AG09319 (cell line): Measurements from ENCODE around the gene CHST5.
"Not testable (repeated sequence)": the region's sequence is repeated elsewhere in the genome, so short reads cannot be mapped to it uniquely, and the experiment has no call there.

Experiments
- DNase-seq: peaks from one replicate; pipeline ENCODE4 v3.0.0-alpha.2; 2010; ENCODE audit warnings: low read depth; ENCODE audit errors: extremely low read depth
- TF ChIP-seq, protein P1 (sequence below): IDR thresholded peaks from 2 replicates; pipeline ENCODE4 v1.5.1; 2011; ENCODE audit warnings: low read depth, mild to moderate bottlenecking, inconsistent platforms, low read length, moderate library complexity

Gene CHST5

DNA sequence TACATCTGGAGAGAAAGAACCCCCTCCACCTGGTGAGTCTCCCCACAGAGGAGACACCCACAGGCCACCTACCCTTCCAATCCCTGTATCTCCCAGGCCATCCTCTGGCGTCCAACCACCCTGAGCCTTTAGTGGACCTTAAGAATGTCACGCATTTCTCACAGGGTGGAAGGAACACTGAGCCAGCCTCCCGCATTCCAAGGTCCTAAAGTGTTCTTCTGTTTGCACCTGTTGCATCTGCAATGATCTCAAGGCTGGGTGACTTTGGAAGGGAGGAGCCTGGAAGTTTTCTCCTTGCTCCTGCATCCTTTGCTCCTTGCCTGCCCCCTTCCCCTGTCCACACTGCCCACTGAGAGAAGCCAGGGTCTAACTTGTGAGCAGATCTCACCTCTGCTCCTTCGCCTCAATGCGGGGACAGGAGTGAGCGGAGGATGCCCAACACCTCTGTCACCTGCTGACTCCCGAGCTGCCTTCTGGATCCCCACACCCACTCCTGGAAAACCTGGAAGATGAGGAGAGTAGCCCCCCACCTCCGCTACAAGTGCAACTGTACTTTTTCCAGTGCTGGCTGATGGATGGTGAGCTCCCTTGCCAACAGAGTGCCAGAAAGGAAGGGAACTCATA, 3.7 kb downstream of the CHST5 start:
- TF ChIP-seq, protein P1, sequence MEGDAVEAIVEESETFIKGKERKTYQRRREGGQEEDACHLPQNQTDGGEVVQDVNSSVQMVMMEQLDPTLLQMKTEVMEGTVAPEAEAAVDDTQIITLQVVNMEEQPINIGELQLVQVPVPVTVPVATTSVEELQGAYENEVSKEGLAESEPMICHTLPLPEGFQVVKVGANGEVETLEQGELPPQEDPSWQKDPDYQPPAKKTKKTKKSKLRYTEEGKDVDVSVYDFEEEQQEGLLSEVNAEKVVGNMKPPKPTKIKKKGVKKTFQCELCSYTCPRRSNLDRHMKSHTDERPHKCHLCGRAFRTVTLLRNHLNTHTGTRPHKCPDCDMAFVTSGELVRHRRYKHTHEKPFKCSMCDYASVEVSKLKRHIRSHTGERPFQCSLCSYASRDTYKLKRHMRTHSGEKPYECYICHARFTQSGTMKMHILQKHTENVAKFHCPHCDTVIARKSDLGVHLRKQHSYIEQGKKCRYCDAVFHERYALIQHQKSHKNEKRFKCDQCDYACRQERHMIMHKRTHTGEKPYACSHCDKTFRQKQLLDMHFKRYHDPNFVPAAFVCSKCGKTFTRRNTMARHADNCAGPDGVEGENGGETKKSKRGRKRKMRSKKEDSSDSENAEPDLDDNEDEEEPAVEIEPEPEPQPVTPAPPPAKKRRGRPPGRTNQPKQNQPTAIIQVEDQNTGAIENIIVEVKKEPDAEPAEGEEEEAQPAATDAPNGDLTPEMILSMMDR = no peak
- DNase-seq = no peak

DNA sequence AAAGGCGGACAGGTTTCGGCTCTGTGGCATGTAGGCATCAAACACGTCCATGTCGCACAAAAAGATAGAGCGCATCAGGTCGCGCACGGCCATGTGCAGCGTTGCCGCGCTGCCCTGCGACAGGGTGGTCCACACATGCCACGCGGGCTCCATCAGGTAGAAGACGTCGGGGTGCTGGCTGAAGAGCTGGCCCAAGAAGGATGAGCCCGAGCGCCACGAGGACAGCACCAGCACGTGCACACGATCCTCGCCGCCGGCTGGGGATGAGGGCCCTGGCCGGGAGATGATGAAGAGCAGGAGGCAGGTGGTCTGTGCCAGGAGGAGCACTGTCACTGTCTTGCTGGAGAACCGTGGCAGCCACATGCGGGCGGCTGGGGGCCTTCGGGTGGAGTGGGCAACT, 5.9 kb downstream of the CHST5 start:
- no peak for DNase-seq

DNA sequence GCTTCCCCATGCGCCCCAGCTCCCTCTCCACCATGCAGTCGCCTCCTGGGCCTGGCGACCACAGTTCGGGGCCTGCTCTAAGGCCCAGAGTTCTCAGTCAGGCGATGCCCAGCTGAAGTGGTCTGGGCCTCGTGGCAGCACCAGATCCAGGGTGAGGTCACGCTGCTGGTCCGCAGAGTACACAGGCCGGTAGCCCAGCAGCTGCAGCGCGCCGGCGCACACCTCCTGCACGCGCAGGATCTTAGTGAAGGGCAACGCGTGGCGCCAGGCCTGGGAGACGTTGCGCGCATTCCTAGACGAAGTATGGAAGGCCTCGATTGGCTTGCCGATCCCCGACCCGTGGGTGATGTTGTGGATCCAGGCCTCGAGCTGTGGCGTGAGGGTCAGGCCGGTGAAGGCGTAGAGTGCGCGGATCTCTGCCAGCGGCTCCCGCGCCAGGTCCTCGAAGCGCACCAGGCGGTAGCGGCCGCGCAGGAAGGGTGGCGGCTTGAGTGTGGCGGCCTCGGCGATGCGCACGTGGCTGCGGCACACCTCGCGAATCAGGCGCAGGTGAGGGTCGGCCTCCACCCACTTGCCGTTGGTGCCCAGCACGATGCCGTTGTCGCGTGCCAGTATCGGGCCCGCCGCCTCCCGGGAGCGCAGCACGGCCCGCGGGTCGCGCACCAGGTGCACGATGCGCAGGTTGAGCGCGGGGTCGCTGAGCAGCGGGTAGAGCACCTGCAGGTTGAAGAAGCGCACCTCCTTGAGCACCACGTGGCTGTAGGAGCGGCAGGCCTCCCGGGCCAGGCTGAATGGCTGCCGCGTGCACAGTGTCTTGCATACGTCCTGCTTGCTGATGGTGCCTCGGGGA, 6.6 kb downstream of the CHST5 start:
- DNase-seq = no peak
- TF ChIP-seq, protein P1 = no peak

More for the DNA sequence above, 5.9 kb downstream of the CHST5 start:
- TF ChIP-seq, protein P1 = no peak

DNA sequence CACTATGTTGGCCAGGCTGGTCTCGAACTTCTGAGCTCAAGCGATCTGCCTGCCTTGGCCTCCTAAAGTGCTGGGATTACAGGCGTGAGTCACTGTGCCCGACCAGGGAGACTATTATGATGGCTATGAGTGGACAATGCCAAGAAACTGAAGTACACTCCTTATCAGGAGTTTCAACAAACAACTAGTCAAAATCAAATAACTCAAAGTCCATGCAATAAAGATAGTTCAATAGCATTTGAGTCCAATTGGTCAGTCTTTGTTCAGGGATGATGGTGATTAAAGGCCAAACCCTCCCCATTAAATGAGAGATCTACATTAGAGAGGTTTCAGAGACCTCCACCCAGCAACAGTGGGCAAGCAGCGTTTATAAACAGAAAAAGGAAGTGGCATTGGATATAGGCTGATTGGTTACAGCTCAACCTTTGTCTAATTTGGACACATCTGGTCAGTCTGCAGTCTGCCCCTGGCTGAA, 8.0 kb downstream of the CHST5 start:
- DNase-seq = no peak
- TF ChIP-seq, protein P1 = no peak

DNA sequence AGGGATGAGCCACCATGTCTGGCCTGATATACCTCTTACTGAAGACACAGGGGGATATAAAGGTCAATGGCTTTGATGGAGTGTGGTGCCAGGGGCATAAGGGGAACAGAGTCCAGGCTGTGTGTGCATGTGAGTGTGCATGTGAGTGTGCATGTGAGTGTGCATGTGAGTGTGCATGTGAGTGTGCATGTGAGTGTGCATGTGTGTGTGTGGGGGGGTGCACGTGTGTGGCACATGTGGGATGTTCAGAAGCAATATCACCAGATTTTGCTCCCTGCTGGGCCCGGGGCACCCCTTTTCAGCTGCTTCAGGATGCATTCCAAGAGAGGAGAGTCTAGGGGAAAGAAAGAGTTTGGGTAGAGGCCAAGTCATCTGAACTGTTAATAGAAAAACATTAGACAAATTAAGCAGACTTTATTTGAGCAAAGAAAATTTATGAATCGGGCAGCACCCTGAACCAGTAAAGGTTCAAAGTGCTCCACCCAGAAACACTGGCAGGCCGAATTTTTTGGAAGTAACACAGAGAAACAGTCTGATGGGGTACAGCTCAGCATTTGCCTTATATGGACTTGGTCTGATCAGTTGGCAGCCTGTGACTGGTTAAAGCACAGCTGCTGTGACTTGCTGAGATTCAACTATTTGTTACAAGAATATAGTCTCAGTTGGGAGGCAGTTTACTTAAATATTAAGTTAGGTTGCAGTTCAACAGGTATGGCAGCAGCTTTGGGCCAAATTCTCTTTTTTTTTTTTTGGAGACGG, 9.7 kb downstream of the CHST5 start:
- no peak for DNase-seq
- TF ChIP-seq, protein P1 = no peak

DNA sequence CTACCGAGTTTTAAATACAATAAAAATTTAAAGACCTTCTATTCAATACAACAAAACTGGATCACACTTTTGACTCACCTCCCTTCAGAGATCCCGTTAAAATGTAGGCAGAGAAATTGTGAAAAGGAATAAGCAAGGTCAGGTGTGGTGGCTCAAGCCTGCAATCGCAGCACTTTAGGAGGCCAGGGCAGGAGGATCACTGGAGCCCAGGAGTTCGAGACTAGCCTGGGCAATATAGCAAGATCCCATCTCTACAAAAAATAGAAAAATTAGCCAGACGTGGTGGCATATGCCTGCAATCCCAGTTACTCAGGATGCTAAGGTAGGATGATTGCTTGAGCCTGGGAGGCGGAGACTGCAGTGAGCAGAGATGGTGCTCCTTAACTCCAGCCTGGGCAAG, 16.7 kb downstream of the CHST5 start:
- TF ChIP-seq, protein P1 = no peak
- no peak for DNase-seq

DNA sequence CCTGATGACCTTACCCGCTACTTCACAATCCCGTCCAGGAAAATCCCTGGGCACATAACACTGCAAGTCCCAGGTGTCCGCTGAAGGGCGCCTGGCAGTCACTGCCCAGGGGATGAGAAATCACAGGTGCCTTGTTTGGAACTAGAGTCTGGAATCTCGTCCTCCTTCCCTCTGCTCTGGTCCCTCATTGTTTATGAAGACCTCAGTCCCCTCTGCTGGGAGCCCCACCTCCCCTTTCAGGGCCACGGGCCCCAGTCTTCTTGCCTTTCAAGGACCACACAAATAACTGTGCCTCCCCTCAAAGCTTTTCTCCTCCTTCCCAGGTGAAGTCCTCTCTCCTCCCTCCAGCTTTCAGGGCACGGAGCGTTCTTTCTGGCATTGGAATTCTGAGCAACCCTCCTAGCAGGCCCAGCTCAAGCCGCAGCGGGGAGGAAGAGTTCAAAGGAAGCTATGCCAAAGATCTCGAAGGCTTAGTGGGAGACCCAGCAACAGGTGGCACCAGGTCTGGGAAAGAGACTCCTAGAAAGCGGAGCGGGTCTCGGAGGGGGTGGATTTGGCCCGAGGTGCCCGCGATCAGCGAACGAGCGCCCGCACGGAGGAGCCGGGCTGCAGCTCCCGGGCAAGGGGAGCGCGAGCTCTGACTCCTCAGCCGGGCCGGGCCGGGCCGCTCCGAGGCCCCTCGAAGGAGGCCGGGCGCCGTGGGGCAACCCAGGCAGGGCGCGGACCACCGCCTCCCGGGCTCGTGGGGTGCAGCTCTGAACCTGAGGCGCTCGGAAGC, 19.5 kb downstream of the CHST5 start:
- DNase-seq = not testable (repeated sequence)
